ENCODE measurements around the gene ITSN2. TPM values are rescaled to one million over a fixed set of nuclear protein-coding genes. Genes with fewer than 3 reads are reported as not detected.
A peak's percentile ranks its signal among the peaks of the same experiment; 100 is the strongest.

ITSN2 gene
- total and polyA plus RNA-seq, 7 donors: 12.2 to 71.7 (median 33.5) TPM

- 63 to 69% (median 64%) methylated on average over 7 to 8 of the region's 8 CpGs for WGBS, 3 donors
- no peaks in the 10 kb centered on the region for H3K9me3 ChIP-seq
- intact Hi-C loops (cut with DNase I): no loop called here
- H3K4me3 ChIP-seq: no peak overlapping the region
- H3K27me3 ChIP-seq (ENCODE audit: insufficient read depth in 3 of 3, low read length in 2 of 3): no peaks in the 10 kb centered on the region
- H3K4me1 ChIP-seq: no peaks in the 10 kb centered on the region
- DNase-seq: no peak
- H3K27ac ChIP-seq: no peak overlapping the region
- TF ChIP-seq CTCF (IDR thresholded peaks at IDR 0.05): peak; percentile 42
- ATAC-seq: no peak
- H3K36me3 ChIP-seq (ENCODE audit: insufficient read depth in 1 of 2, low read depth in 1 of 2): peaks cover 0 to 7% of the 10 kb centered on the region in 2 donors
These were observed 195.8 kb downstream of the ITSN2 start for GRCh38 chr2:24164416-24164973.

GRCh38 chr2:24163601-24164000 lies 196.7 kb downstream of the ITSN2 start:
- DNase-seq (no peak), ATAC-seq (no peak)
- Histone ChIP-seq H3K27me3 (ENCODE audit: insufficient read depth in 3 of 3, low read length in 2 of 3) (no peaks in the 10 kb centered on the region), H3K9me3 (no peaks in the 10 kb centered on the region), H3K4me1 (no peaks in the 10 kb centered on the region), H3K27ac (no peak overlapping the region), H3K36me3 (ENCODE audit: insufficient read depth in 1 of 2, low read depth in 1 of 2) (peaks cover 0 to 14% of the 10 kb centered on the region in 2 donors), H3K4me3 (no peak overlapping the region)
- WGBS, 3 donors: 83 to 88% (median 86%) methylated on average over 2 of the region's 2 CpGs
- no peak for TF ChIP-seq CTCF (IDR thresholded peaks at IDR 0.05)
- intact Hi-C loops (cut with DNase I): no loop called here

- Histone ChIP-seq H3K36me3 (ENCODE audit: insufficient read depth in 1 of 2, low read depth in 1 of 2) (peaks cover 0 to 14% of the 10 kb centered on the region in 2 donors), H3K9me3 (no peaks in the 10 kb centered on the region), H3K27ac (no peak overlapping the region), H3K27me3 (ENCODE audit: insufficient read depth in 3 of 3, low read length in 2 of 3) (no peaks in the 10 kb centered on the region), H3K4me3 (no peak overlapping the region), H3K4me1 (no peaks in the 10 kb centered on the region)
- DNase-seq (no peak), ATAC-seq (no peak)
- TF ChIP-seq CTCF (IDR thresholded peaks at IDR 0.05): no peak
- WGBS, 3 donors: 50 to 67% (median 62%) methylated on average over 3 of the region's 3 CpGs
- intact Hi-C loops (cut with DNase I): no loop called here
These were observed 197.2 kb downstream of the ITSN2 start for GRCh38 chr2:24163186-24163585.

GRCh38 chr2:24162494-24162893 lies 197.8 kb downstream of the ITSN2 start:
- intact Hi-C loops (cut with DNase I): no loop called here
- ATAC-seq: no peak
- WGBS, 3 donors: 98 to 100% (median 100%) methylated on average over 1 of the region's 1 CpG
- Histone ChIP-seq H3K27me3 (ENCODE audit: insufficient read depth in 3 of 3, low read length in 2 of 3) (no peaks in the 10 kb centered on the region), H3K36me3 (ENCODE audit: insufficient read depth in 1 of 2, low read depth in 1 of 2) (peaks cover 0 to 14% of the 10 kb centered on the region in 2 donors), H3K27ac (no peak overlapping the region), H3K4me3 (no peak overlapping the region), H3K4me1 (no peaks in the 10 kb centered on the region), H3K9me3 (no peaks in the 10 kb centered on the region)
- TF ChIP-seq CTCF (IDR thresholded peaks at IDR 0.05): no peak
- DNase-seq: no peak

- ATAC-seq (no peak), DNase-seq (no peak)
- Histone ChIP-seq H3K9me3 (no peaks in the 10 kb centered on the region), H3K27ac (no peak overlapping the region), H3K4me1 (no peaks in the 10 kb centered on the region), H3K36me3 (ENCODE audit: insufficient read depth in 1 of 2, low read depth in 1 of 2) (peaks cover 0 to 14% of the 10 kb centered on the region in 2 donors), H3K27me3 (ENCODE audit: insufficient read depth in 3 of 3, low read length in 2 of 3) (no peaks in the 10 kb centered on the region), H3K4me3 (no peak overlapping the region)
- TF ChIP-seq CTCF (IDR thresholded peaks at IDR 0.05): no peak
- intact Hi-C loops (cut with DNase I): no loop called here
These were observed 199.6 kb downstream of the ITSN2 start for GRCh38 chr2:24160761-24161160.
